Activated CD8-positive, alpha-beta memory T cell treated with anti-CD3 and anti-CD28 coated beads, Interleukin-2, amount 50 U/mL, for 48 hours (primary cell): ENCODE measurements around the gene SNX24.

Experiments used
- DNase-seq: peaks from one replicate; pipeline ENCODE4 v3.0.0-alpha.2; 2020

Gene SNX24

GRCh38 chr5:123035360-123035917 is 190.0 kb downstream of the SNX24 start:
- DNase-seq, result no peak

- DNase-seq, result peak; percentile 54
Measured at GRCh38 chr5:123035918-123036390, 190.5 kb downstream of the SNX24 start.

GRCh38 chr5:123036391-123037103 is 191.1 kb downstream of the SNX24 start, which contains the start of gene PPIC:
TSS of gene PPIC (minus strand) at chr5:123036725. CDS start at chr5:123036625, 100 bp downstream.
- DNase-seq, result peak; percentile 60

- DNase-seq, result no peak
Measured at GRCh38 chr5:123037104-123037418, 191.6 kb downstream of the SNX24 start.

- no peak for DNase-seq
Measured at GRCh38 chr5:123039673-123040072, 194.3 kb downstream of the SNX24 start.

- no peak for DNase-seq
Measured at GRCh38 chr5:123044926-123045617, 199.7 kb downstream of the SNX24 start.

- DNase-seq, result no peak
Measured at GRCh38 chr5:123046222-123046621, 200.8 kb downstream of the SNX24 start.

GRCh38 chr5:123047706-123048105 is 202.3 kb downstream of the SNX24 start:
- DNase-seq, result no peak

- DNase-seq, result no peak
Measured at GRCh38 chr5:123051206-123051605, 205.8 kb downstream of the SNX24 start.
